ENCODE results near the gene GNA12.

GNA12 gene

GRCh38 chr7:2814946-2815874 is 28.9 kb downstream of the GNA12 start:
- no peak for DNase-seq (ENCODE audit: low spot score)

GRCh38 chr7:2814186-2814945 is 29.7 kb downstream of the GNA12 start:
- DNase-seq (ENCODE audit: low spot score) = no peak

GRCh38 chr7:2813350-2814185 is 30.5 kb downstream of the GNA12 start:
- DNase-seq (ENCODE audit: low spot score) = no peak

DNA sequence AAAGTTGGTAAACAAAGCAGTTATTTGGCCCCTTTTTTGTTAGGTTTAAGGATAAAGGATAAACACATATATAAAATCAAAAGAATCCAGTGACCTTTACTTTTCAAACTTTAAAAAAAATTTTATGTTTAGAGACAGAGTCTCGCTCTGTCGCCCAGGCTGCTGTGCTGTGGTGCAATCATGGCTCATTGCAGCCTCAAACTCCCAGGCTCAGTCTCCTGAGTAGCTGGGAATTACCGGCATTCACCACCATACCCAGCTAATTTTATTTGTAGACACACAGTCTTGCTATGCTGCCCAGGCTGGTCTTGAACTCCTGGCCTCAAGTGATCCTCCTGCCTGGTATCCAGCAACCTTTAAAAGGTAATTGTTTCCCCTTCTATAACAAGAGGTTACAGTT is 31.3 kb downstream of the GNA12 start:
- DNase-seq (ENCODE audit: low spot score) = no peak

- DNase-seq (ENCODE audit: low spot score) = no peak
Measured at GRCh38 chr7:2812114-2812487, 32.0 kb downstream of the GNA12 start.

DNA sequence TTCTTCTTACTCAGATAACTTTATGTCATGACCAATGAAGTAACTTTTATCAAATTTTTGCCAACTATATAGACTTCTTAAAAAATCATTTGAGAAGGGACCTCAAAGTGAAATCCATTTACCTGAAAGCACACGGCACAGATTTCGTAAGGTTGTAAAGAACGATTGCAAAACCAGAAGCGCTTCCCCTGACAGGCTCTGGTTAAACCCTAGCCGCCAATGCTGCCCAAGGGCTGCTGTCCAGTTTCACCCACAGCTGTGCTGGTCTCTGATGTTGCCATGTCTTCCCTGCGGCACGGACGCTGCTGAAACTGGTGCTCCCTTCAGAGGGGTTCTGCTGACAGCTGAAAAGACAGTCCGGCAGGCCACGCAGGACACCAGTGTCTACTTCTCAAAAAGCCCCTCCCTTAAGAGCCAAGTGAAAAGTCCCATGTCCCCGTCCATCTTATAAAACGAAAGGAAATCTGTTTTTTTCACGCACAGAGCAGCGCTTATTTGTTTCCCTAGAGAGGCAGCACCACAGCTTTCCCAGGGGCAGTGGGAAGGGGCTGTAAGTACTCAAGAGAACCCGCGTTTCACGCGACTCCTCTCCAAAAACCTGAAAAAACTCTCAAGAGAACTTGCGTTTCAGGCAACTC is 32.5 kb downstream of the GNA12 start:
- no peak for DNase-seq (ENCODE audit: low spot score)

DNA sequence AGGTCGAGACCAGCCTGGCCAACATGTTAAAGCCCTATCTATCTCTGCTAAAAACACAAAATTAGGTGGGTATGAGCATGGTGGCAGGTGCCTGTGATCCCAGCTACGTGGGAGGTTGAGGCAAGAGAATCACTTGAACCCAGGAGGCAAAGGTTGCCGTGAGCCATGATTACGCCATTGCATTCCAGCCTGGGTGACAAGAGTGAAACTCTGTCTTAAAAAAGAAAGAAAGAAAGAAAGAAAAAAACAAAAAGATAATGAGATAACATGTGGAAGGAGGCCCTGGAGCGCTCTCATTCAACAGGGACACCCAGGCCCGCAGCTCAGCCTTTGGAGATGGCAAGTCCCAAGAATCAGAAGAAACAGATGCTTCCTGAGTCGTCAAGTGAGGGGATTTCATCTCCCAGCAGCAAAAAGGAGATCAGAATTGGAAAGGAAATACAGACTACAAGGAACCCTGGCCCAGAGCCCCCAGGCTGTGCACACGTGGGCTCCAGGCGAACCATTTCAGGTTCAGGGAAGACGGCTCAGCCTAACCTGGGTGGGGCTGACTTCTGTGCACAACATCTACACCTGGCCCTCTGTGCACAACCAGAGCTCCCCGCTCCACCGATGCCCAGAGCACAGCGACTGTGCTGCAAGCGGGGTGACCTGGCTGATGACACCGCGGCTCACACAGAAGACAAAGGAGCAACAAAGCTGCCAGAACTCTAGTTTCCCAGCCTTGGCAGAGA is 33.3 kb downstream of the GNA12 start:
- DNase-seq (ENCODE audit: low spot score) = no peak

DNA sequence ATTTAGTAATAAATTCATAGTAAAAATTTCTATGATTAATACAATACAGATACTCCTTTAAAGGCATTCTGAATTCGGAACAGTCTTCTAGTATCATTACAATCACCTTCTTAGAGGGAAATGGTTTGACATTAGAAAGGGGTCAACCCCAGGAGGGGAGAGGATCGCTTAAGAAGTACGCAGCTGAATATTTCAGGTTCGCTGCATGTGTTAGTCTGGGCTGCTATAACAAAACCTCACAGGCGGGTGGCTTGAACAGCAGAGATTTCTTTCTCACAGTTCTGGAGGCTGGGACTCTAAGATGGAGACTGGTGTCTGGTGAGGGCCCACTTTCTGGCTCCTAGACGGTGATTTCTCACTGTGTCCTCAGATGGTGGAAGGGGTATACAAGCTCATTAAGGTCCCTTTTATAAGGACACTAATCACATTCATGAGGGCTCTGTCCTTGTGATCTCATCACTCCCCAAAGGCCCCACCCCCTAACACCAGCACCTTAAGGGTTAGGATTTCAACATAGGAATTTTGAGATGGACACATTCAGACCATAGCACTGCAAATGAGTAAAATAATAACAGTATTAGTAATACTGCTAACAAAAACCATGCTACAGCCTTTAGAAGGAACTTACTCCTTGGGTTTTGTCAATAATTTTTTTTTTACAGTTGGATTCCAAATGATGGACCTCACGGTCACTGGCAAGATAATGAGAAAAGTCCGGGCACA is 34.0 kb downstream of the GNA12 start:
- no peak for DNase-seq (ENCODE audit: low spot score)

DNA sequence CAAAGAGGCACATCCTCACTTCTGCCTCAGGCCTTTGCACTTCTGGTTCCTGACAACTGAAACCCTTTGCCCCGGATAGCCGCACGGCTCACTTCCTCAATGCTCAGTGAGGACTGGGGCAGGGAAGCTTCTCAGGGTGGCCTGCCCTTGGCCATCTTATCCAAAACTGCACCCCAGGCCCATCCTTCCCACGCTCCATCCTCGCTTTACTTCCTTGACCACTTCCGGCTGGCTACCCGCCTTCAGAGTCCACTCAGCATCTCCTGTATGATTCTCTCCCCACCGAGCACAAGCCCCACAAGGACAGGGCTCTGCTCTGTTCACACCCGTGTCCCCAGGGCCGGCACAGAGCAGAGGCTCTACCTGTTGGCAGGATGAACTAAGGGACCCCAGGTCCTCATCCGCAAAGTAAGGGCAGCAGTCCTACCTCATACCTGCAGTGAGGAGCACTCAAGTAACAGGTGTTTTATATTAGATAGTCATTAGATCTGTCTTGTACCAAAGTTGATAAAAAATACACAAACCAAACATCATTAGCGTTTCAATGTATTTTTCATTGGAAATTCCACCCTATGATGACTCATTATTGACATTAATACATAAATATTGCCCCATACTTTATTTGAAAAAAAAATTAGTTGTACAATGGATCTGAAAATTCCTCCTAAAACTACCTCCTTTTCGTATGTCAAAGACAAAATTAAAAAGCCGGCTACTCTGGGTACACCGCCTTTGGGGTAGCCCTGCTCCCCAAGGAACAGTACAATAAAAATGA is 35.0 kb downstream of the GNA12 start:
- no peak for DNase-seq (ENCODE audit: low spot score)

GRCh38 chr7:2807845-2808772 is 36.0 kb downstream of the GNA12 start:
- DNase-seq (ENCODE audit: low spot score) = no peak

GRCh38 chr7:2807460-2807844 is 36.7 kb downstream of the GNA12 start:
- DNase-seq (ENCODE audit: low spot score) = no peak

DNA sequence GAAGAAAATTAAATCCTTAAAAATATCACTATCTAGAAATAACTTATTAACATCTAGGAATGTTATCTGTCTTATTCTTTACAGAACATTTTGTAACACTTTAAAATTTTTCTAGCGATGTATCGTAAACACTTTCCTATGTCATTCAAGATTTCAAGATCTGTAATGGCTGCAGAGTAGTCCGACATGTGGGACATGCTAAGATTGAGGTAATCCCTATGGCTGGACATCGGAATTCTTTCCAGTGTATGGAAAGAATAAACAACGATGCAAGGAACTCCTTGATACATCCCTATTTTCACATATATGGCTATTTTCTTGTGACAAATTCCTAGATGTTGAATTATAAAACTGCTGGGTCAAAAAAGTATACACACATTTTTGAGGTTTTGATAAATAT is 37.5 kb downstream of the GNA12 start:
- no peak for DNase-seq (ENCODE audit: low spot score)

DNA sequence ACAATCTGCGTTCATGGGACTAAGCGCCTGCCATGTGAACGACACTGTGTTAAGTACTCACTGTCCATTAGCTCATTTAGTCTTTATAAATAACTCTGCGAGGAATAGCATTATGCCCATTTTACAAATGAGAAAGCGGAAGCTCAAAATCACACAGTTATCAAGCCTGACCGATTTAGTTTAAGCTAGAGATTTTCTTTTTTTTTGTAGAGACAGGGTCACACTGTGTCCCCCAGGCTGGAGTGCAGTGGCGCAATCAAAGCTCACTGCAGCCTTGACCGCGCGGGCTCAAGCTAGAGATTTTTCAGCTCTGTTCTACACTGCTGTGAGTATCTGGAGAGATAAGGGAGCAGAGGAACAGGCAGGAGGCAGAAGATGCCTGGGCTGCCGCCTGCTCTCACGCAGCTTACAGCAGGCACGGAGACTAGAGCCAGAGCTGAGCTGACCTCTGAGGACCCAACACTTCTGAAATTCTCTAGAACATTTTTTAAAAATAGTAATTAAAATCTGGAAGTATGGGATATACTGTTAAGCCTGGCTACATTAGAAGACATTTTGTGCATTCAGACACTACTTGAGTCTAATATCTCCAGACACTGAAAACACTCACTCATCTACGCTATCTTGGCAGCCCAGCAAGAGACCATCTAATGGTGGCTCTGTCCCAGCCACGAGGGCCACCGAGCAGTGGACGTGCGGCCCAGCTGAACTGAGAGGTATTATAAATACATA is 38.7 kb downstream of the GNA12 start:
- DNase-seq (ENCODE audit: low spot score) = no peak

DNA sequence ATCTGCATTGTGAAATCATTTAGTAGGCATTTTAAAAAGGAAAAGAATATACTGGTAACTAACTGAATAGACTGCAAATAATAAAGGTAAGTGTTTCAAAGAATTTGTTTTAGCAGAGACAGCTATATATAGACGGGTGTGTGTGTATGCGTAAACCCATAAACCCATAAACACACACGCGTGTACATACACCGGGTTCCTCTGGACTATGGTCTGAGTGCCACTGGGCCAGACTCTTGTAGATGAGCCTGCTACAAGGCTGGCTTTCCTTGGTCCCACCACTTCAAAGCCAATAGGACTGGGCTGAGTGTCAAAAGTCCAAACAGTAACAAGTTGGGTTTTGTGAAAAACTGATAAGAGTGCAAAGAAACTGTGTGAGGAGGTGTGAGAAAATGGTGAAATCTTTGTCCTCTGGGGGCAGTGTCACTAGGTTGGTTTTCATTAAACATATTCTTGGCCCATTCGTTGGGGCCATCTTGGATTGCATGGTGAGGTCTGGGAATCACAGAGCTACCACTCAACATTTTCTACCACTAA is 39.8 kb downstream of the GNA12 start:
- no peak for DNase-seq (ENCODE audit: low spot score)

DNA sequence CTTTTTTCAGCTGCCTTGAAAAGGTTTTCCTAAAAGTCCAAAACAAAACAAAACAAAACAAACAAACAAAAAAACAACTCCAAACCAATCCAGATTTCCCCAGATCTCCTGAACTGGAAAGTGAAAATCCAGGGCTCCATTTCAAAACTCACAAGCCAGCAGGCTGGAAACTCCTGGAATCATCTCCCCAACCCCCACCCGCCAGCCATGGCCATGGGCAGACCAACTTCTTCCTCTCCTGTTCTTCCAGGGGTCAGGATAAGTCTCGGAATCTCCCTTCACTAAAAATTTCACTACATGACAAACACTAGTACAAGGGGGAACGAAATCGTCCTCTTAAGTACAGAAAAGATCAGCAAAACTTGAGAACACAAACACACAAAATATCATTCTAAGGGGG is 40.4 kb downstream of the GNA12 start:
- no peak for DNase-seq (ENCODE audit: low spot score)

DNA sequence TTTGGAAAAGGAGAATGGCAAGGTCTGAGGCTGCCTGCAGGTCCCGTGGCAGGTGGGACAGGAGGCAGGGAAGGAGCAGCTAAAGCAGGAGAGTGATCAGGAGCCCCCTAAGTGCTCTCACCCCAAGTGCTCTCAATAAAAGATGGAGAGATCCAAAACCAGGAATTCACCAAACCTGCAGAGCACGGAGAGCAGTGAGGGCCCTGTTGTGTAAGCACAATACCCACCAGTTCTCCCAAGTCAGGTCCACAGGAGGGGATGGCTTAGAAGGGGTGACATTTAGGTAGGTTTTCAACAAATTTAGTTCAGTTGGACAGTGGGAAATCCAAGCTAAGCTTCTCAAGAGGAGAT is 40.8 kb downstream of the GNA12 start:
- no peak for DNase-seq (ENCODE audit: low spot score)

DNA sequence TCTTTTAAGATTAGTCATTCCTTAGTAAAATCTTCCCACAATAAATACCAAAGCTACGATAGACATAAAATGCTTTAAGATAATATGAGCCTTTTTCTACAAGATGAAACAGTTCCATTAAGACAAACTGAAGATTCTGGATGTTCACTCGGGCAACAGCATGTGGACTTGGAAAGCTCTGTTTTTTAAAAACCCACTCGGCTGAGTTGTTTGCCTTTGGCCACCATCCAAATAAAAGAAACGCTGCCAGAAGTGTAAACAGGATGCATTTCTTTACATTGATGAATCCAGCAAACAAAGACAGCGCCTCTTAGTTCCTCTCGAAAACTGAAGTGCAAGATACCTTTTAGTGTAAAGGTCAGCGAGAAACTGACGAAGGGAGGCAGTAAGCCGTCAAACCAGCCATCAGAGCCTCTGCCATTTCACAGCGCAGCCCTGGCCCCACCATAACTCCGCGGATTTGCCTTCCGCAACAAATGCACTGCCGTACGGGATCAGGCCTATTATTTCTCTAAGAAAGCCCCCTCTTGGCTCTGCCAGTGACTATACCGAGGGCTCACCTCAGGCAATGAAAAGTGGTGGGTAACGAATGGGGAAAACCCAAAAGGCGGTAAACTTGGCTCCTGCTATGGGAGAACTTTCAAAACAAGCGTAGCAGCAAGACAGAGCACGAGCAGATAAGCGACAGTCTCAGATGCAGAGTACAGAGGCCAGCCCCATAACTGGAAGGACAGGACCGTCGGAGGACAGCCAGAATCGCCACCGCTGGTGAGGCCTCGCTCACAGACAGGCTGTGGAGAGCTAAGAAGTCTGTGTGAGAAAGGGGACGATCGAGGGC is 41.4 kb downstream of the GNA12 start:
- no peak for DNase-seq (ENCODE audit: low spot score)

Measured in activated CD4-positive, alpha-beta T cell treated with anti-CD3 and anti-CD28 coated beads, Interleukin-2, Interleukin-4, amounts not matched to agents 100 ng/mL and 50 ng/mL, durations not matched to agents 16 hours and 8 hours (primary cell).